CD4-positive, alpha-beta T cell treated with Interleukin-21 for 1 hour (primary cell): ENCODE measurements around the gene CDK2AP2.

Experiments
- DNase-seq: peaks from one replicate; pipeline ENCODE4 v3.0.0-alpha.2; 2020

The CDK2AP2 gene

GRCh38 chr11:67503119-67504004 lies 4.6 kb downstream of the CDK2AP2 start:
- DNase-seq, result no peak

DNA sequence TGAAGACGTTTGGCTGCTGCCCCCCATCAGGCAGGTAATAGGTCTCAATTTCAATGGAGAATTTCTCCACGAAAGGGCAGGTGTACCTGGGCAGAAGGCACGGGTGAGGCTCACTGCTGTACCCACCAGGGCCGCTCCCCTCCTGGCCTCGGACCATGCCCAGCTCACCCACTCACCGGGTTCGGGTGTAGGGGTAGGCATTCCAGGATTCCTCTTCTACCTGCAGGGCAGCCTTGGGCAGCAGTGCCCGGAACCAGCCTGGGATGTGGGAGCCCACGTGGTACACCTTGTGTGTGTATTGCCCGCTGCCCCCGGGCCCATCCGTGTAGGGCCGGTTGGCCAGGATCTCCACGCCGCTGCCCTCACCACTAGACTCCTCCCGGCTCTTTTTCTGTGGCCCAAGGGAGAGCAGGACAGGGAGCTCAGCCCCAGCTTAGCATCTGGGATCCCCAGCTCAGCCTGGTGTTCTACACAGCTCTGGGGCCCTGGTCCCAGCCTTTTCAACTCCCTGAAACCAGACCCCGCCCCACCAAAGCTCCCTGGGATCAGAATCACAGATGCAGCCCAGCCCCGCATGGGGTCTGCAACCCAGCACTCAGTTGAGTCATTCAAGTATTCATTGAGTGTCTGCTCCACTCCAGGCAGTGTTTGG lies 5.5 kb downstream of the CDK2AP2 start:
- DNase-seq, result no peak

DNA sequence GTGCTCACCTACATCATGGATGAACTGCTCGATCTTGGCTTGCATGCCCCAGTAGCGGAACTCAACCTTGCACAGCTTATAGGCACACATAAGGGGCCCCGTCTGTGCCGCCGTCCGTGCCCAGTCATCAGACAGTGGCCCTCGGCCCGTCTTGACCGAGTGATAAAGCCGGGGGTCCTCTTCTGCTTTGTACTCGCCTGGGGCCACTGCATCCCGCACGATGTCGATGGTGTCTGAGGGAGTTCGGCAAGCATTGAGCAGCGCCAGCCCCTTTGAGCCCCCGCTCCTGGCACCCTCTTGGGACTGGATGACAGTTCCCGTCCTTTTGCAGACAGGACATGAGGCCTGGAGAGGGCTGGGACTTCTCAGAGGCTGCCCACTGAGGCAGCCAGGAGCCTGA lies 6.1 kb downstream of the CDK2AP2 start:
- no peak for DNase-seq

DNA sequence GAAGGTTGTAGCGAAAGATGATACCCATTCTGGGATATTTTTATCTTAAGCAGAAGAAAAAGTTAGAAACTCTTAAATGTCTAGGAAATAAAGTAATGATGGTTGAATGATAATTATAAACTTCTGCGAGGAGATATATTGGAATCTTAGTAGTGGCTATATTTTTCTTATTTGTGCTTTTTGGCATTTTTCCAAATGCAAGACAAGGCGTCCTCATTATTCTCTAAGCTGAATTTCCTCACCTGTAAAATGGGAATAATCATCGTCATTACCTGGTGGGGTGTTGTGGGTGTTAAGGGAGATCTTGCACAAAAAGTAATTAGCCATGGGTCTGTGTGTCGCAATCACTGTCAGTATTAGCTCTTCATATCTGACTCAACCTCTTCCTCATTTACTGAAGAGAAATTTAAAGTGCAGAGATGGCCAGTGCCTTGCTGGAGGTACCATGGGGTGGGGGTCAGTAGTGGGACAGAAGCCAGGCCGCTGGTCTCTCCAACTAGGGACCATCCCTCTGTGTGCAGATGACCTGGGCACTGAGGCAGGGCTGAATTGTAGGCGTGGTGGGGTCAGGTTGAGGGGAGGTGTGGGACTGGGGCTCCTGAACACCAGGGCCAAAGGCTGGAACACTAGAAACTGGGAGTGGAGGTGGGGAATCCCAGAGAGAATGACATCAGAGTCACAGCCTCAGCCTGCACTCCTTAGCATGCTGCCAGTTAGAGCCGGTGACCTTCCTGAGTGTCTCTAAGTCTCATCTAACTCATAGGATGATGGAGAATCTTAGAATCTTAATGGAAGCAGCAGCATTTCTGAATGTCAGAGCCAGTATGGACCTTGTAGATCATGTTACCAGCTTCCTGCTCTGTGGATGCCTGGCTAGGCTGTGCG lies 6.9 kb downstream of the CDK2AP2 start:
- DNase-seq, result no peak

DNA sequence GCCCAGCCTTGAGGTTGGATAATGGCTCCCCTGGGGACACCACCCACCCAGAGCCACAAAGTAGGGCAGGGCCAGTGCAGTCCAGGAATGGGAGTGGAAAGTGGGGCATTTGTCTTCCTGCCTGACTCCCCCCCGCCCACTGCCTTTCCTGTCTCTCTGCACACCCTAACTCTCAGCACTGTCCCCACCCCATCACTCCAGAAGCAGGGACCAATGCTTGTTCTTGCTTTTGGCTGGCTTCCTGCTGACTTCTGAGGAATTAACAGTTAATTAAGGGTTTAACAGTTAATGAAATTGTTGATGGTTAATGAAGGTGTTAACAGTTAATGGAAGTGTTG lies 7.5 kb downstream of the CDK2AP2 start:
- DNase-seq, result no peak

- DNase-seq, result no peak
Observed at GRCh38 chr11:67499808-67500483, 8.0 kb downstream of the CDK2AP2 start.

DNA sequence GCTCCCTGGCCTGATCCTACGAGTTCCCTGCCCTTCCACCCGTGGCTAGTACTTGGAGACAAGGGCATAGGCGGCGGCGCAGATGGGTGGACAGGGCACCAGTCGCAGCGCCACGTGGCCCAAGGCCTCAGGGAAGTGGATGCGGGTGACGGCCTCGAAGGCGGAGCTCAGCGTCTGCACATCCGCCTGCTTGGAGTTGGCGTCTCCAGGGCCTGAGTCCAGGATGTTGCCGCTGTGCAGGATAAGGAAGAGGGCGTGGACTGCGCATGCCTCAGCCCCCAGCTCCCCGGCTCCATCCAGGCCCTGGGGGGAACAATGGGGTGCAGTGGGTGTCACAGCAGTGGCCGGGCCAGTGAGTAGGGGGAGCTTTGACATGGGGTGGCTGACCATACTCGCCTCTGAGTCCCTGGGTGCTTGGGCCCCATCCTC lies 9.4 kb downstream of the CDK2AP2 start:
- no peak for DNase-seq

- DNase-seq, result no peak
Observed at GRCh38 chr11:67497656-67498291, 10.2 kb downstream of the CDK2AP2 start.

GRCh38 chr11:67496113-67496512 lies 11.8 kb downstream of the CDK2AP2 start:
- no peak for DNase-seq

DNA sequence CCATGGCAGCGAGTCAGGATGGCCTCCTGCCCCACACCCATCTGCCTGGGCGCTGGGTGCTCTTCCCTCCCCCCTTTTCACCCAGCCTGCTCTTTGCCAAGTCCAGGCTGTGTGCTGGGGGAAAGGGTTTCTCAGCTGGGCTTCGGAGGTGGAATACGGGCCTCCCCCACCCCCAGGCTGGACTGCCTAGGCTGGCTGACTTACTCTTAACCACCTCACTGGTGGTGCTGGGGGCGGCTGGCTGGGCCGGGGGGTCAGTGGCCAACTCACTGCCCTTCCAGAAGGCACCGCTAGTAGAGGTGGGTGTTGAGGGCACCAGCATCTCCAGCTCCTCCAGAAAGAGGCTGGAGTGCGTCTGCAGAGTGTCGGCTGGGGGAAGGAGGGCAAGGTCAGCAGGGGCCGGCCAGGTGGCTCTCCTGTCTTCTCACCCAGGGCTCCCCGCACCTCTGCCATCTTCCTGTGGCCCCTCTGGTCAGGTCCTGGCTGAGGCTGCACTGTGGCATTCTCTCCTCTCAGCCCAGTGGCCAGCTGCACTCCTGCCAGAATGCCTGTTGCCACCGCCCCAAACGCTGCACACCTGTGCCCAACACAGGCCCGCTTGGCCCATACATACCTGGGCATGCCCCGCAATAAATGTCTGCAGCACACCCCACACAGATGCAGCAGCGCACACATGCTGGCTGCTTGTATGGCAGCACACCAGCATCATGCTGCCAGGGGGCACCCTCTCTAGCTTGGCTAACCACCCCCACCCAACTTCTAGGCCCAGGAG lies 12.5 kb downstream of the CDK2AP2 start:
- no peak for DNase-seq

- DNase-seq, result no peak
Observed at GRCh38 chr11:67494371-67495233, 13.4 kb downstream of the CDK2AP2 start.

GRCh38 chr11:67493548-67494370 lies 14.2 kb downstream of the CDK2AP2 start:
- DNase-seq, result no peak

DNA sequence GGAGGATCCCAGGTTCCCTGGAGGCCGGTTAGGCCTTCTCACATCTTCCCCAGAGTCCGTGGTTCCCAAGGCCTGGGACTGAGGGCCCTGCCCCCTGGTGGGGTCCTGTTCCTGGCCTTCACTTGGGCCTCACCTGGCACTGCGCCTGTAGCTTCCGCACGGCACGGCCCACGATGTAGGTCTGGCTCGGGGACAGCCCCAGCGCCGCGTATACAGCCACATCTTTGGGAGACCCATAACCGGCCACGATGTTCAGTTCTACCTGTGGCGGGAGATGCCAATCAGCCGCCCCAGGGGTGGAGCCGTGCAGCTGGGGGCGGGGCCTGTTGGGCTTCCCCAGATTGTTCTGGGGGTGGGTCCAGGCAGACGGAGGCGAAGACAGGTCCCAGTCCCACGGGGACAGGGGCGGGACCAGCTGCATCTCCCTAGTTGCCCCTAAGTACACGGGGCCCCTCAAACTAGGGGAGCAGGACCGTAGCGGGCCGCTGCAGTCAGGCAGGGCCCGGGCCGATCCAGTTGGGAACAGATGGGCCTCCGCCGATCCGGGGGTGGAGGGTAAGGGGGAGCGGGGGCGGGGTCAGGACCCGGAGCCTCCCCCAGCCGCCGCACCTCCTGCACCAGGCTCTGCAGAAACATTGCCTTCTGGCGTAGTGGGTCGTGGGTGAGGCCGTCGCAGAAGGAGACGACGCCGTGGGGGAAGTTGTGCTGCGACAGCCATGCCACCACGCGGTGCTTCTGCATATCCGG lies 15.0 kb downstream of the CDK2AP2 start:
- DNase-seq, result no peak

DNA sequence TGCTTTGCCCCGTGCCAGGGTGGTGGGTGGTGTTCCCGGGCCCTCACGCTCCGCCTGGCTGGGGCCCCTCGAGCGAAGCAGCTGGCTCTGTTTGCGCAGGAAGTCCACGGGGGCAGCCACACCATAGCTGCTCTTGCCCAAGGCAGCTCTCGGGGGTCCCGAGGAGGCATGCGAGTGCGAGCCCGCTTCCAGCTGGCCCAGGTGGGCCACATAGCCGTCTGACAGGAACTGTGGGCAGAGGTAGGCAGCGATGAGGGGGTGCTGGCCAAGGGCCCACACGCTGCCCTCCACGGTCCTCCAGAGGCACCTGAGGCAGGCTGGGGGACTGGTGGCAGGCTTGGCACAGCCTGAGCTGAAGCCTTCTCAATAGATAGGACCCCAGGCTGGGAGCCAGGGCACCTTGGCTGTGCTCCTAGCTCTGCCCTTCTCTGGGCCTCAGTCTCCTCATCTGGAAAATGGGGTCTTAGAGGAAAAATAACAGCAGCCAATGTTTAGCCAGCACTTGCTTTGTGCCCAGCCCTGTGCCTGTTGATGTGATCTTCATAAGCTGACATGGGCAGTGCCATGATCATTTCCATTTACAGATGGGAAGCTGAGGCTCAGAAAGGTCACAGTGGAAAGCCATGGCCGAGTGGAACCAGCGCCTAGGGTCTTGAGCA lies 15.8 kb downstream of the CDK2AP2 start:
- DNase-seq, result no peak

GRCh38 chr11:67491276-67492068 lies 16.5 kb downstream of the CDK2AP2 start:
- no peak for DNase-seq

DNA sequence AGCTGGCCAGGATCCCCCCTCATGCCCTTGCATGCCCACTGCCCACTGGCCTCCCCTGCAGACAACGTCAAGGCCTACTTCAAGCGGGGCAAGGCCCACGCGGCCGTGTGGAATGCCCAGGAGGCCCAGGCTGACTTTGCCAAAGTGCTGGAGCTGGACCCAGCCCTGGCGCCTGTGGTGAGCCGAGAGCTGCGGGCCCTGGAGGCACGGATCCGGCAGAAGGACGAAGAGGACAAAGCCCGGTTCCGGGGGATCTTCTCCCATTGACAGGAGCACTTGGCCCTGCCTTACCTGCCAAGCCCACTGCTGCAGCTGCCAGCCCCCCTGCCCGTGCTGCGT lies 17.3 kb downstream of the CDK2AP2 start:
- no peak for DNase-seq

GRCh38 chr11:67489885-67490726 lies 17.9 kb downstream of the CDK2AP2 start:
- DNase-seq, result no peak
